ENCODE results near the gene MAD1L1.
"Not testable (repeated sequence)": the region's sequence is repeated elsewhere in the genome, so short reads cannot be mapped to it uniquely, and the experiment has no call there.

The MAD1L1 gene

DNA sequence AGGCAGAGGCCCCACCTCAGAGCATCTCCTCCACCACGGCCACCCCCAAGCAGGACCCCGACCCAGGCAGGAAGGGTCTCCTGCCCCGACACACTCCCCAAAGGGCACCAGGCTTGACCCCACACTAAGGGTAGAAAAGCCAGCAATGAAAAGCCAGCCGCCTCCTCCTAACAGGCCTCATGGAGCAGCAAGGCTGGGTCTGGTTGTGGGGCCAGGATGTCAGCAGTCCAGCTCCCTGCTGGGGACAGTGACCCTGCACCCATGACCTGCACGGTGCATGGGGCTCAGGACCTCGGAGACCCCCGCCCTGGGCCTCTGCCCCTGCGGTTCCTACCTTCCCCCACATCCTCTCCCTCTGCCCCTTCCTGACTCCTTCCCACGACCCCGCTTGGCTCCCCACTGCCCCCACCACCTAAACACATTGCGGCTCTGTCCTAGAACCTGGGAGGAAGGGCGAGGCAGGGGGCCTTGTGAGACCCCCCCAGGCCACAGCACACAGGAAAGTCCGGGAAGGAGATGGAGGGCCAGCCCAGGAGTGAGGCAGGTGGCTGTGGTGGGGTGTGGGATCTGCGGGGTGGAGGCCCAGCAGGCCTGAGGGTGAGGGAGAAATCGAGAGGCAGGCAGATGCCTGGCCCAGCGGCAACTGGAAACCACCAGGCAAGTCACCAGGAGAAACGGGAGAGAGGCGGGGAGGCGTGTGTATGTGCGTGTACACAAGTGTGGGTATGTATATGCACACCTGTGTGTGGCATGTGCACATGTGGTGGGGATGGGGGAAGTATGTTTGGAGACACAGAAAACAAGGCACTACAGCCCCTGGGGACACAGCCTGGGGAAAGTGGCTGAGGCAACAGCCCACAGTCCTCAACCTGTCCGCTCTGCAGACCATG is 229.9 kb downstream of the MAD1L1 start:
- no peak for DNase-seq (ENCODE audit: low spot score)

DNA sequence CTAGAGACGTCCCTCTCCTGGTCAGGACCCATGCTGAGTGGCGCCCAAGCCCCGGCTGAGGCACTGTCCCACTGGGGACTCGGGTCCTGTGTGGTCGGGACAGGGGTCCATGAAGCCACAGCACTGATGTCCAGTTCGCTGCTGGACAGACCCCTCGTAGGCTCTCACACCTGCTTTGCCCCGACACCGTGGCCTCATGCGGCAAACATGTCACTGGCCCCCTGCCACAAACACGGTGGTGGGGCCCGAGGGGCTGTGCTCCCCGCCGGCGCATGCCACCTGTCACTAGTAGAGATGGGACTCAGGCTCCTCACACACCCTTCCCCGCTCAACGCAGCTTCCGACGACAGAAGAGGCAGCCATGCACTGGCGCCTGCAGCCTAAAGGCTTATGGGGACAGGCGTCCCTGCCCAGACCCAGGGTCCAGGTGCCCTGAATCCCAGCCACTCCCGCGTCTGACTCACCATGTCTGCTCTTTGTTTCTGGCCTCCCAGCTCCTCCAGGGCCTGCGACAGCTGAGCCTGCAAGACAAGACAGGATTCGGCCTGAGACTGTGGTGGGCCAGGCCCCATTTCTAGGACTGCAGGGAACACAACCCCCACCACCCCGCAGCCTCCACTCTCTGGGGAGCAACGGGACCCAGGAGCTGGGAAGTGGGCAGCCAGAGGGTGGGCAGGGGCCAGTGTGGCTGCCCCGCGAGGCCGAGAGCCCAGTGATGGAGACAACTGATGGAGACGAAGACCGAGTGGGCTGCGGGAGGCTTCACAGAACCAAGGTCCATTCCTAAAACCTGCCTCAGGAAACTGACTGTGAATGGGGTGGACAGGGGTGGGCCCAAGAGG is 230.9 kb downstream of the MAD1L1 start:
- no peak for DNase-seq (ENCODE audit: low spot score)

DNA sequence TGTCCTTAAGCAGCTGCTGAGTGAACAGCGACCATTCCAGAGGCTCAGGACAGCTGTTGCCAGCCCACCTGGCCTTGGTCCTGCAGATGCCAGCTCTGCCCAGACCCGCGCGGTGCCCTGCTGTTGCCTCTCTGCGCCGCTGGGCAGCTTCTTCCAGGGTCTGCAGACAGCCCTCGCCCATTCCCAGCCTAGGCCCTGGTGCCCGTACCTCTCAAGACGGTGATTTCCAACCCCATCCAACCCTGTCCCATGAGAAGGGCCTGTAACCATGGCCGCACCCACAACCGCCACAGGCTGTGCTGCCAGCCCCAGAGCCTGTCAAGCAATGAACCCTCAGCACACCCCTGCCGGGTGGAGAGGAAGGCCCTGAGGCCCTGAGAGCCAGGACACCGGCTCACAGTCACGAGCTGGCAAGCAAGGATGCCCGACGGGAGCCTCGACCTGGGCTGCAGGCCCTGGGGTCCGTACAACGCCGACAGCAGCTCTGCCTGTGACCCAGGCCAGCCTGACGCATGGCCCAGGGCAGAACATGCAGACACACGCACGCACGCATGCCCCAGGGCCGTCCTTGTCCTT is 231.9 kb downstream of the MAD1L1 start:
- no peak for DNase-seq (ENCODE audit: low spot score)

DNA sequence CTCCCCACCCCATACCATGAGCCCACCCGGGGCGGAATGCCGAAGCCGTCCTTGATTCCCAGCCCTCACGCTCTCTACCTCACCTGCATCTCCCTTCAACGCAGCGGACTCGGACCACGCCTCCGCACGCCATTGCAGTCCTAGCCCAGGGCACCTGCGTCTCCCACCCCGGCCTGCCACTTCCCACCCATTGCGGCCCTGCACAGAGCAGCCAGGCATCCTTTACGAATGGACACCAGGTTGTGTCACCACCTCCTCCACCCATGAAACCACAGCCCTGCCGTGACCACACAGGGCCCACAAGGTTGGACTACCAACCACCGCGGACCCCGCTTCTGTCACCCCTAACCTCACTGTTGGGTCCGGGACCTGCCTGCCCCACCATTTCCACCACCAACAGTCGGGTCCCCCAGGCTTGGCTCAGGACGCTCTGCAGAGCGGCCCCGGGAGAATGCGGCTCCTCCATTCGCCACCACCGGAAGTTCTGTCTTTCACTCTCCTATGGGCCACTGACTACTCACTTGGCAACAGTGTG is 232.5 kb downstream of the MAD1L1 start:
- DNase-seq (ENCODE audit: low spot score), result no peak

DNA sequence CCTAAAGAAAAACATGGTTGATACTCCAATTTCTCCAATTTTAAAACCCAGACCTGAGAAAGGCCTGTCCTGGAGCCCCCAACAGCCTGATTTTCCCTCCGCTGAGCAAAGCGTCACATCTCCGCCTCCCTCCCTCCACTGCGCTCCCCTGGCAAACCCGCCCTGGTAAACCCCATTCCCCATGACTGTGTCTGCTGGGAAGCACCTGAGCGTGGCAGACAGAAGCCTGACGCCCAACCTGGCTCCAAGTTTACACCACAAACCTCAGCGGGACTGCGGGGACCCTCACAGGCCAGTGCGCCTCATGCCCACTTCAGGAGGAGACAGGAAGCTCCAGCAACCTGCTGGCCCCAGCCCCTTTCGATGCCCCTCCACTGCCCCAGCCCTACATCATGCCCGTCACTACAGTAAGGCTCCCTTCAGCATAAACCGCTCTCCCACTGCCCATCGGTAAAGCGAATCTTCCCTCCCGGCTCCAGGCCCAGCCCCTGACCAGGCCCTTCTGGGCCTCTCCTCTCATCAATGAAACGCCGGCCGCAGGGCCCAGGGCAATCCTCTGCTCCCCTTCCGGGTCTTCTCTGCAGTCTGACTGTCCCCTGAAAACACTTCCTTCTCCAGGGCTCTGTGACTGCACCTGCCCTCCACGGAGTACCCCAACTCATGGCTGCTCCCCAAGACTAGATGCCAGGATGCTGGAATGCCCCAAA is 233.3 kb downstream of the MAD1L1 start:
- no peak for DNase-seq (ENCODE audit: low spot score)

DNA sequence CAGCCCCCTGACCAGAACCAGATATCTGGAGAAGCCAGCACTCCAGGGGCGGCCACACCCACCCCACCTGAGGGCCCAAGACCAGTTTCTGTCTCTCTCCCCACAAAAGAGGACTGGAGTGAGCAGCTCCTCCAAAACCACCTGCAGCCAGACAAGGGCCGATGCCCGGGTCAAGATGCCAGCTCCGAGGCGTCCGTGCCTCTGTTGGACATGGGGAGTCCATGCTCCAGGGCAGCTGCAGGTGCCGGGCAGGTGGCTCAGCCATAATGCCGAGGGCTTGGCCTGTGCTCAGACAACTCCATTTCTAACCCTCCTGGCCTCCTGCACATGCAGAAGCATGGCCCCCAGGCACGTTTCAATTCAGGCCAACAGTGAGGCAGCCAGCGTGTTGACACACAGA is 234.6 kb downstream of the MAD1L1 start:
- DNase-seq (ENCODE audit: low spot score), result no peak

DNA sequence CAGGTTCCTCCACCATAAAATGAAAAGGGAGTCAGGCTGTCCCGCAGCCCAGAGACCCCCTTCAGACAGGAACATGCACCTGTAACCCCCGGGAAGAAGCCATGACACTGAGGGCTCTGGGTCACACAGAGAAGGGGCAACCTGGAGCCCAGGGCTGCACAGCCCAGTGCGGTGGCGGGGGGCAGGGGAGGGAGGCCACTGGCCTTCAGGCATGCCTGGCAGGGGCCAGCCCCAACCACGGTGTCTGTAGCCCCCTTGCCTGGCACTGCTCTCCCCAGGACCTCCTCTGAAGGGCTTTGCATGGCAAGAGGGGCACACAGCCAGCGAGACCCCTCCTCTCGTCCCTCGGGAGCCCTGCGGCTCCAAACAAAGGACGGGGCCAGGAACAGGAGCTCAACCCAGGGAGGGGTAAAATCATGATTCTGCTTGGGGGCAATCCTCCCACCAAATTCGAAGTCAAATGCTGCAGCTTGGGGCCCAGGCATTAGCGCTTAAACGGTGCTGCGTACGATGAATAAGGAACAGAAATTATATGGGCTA is 235.1 kb downstream of the MAD1L1 start:
- DNase-seq (ENCODE audit: low spot score), result no peak

DNA sequence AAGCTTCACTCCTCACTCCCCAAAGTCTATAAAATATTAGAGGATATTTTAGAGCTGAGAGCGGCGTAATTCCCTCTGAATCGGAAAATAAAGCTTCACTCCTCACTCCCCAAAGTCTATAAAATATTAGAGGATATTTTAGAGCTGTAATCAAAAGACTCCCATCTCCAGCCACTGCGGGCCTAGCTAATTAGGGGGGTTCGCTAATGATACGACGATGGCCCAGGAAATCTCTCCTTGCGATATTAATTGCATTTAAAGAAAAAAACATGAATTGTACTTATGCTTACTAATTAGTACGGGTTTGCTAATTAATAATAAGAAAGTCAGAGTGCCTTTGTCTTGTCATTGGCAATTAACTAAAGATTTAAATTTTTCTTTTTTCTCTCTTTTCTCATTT is 235.9 kb downstream of the MAD1L1 start:
- no peak for DNase-seq (ENCODE audit: low spot score)

DNA sequence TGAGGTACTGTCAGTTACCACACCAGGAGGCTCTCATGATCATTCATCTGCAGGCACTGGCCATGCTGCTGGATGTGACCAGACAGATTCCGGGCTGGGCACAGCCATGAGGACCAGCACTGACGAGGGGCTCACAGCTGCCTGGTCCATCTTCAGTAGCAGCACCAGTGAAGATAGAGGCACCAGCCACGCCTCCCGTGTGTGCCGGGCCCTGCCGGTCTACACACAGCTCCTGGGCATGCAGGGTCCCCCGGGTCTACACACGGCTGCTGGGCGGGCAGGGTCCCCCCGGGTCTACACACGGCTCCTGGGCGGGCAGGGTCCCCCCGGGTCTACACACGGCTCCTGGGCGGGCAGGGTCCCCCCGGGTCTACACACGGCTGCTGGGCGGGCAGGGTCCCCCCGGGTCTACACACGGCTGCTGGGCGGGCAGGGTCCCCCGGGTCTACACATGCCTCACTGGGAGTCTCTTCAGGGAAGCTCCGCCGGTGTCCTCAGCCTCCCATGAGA is 236.8 kb downstream of the MAD1L1 start:
- not testable (repeated sequence) for DNase-seq (ENCODE audit: low spot score)

DNA sequence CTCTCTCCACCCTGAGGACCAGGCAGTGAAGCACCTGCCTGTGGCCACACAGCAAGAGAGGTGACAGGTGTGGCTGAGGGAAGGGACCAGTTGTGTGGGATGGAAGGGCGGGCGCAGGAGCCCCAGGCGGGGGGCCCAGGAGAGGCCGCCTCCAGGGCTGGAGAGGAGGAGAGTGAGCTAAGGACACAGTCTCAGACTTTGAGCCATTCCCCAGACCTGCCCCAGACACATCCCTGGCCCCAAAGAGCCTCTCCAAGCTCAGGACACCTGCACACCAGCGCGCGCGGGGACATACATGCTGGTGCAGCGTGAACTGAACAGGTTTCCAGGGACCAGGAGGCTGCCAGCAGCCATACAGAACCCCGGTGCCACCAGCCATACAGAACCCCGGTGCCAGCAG is 237.3 kb downstream of the MAD1L1 start:
- no peak for DNase-seq (ENCODE audit: low spot score)

DNA sequence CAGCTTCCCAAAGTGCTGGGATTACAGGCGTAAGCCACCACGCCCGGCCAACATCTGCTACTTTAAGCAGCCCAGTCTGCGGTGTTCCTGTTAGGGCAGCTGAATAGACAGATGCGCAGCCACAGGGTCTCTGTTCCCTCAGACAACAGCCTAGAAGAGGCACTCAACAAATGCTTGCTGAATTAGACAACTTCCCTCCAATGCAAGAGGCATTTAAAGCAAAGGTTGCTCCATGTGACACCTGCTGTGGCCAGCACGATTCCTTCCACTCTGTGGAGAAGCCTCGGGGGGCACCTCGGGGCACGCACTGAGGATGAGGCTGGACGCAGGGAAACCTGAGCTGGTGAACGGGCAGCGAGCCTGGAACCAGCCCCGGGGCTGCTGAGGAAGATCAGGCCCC is 237.8 kb downstream of the MAD1L1 start:
- DNase-seq (ENCODE audit: low spot score), result no peak

DNA sequence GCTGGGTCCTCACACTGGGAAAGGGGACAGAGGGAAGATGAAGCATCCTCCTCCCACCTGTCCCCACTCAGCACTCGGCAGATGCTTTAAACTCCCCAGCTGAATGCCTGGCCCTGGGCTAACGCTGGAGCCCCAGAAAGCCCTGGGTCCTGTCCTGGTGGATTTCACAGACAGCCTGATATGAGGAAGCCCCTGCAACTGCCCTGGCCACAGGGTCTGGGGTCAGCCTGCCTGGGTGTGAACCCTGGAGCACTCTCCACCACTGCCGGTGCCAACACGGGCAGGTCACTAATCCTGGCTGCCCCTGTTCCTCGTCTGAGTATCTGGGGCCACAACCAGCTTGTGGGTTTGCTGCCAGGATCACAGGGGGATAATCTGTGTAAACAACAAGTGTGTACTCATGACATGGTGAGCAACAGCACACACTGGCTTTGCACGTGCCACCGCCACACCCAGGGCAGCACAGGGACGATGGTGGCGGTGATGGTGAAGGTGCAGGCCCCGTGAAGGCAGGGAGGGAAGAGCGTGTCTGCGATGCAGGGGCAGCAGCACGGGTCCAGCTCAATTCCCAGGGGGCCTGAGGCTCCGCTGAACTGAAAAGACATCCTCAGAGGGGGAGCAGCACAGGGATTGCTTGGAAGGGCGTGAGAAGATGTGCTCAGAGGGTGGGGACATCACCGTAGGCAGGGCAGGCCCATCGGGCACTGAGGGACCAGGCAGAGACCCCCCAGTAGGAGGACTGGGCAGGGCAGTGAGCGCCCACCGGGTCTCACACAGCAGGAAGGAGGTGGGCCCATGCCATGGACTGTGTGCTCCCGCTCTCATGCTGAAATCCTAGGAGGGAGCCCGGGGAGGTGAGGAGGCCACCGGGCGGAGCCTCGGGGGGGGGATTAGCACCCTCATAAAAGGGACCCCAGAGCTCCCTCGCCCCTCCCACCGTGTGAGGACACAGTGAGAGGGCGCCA is 238.7 kb downstream of the MAD1L1 start:
- DNase-seq (ENCODE audit: low spot score), result no peak

DNA sequence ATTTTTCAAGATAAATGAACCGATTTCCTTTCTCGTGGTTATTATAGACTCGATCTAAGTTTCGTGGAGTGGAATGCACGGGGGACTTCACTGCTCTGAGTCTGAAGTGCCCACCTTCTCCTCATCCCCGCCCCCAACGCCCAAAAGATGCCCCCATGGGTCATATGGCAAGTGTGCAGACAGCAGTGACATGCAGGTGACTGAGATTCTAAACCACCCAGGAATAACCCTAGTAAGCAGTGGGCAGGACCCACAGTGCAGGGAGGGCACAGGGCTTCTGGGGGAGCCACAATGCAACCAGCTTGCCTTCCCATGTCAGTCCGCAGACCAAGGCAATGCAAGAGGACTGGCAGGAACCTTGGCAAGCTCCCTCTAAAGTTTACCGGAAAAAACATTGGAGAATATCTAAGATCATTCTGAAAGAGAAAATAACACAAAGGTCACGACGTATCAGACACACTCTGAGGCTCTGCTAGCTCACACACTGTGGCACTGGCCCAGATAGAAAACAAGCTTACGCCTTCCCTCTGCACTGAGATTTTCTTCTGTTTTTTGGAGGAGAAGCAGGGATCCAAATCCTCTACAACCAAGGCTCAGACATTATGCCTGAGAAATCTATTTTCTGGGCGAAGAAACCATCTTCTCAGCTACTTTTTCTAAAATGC is 239.6 kb downstream of the MAD1L1 start:
- DNase-seq (ENCODE audit: low spot score), result no peak

DNA sequence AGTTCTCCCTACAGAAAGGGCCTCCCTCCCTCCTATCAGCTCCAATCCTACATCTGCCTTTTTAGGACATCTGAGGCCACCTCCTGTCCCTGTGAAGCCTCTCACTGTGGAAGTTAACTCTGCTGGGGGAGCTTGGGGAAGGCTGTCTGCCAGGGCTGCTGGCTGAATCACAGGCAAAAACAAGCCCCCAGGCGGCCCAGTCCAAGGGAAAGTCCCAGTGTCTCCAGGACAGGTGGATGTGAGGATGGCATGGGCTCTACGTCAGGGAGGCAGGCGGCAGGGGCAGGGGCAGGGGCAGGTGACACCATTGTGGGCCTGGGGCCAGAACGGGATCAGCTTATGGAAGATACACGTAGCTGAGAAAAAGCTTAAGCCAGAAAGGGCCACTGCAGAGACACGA is 240.2 kb downstream of the MAD1L1 start:
- DNase-seq (ENCODE audit: low spot score), result no peak

DNA sequence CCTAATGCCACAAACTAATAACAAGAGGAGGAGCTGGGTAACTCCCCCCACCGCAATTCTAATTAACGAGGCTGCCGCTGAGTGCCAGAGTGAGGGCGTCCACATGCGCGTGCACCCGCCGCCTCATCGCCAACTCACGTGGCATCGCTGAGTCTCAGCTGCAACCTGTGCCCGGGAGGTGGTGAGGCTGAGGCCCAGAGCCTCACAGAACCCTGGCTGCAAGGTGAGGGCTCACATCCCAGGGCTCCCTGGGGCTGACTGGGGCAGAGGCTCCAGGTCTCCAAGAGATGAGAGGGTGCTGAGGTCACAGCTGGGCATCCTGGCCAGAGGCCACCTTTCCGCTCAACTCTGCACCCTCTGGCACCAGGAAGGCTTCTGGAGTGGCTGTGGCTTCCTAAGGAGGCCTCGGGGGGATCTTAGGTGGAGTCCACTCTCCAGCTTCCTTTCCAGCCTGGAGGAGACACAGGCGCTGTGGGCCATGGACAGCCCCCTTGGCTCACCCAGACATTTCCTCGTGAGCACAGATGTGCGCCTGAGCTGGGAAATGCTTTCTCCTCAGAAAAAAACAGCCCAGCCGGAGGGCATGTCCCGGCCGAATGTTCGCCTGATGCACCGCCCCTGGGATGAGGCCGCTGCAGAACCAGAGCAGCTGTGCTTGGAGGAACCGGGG is 242.6 kb downstream of the MAD1L1 start:
- no peak for DNase-seq (ENCODE audit: low spot score)

DNA sequence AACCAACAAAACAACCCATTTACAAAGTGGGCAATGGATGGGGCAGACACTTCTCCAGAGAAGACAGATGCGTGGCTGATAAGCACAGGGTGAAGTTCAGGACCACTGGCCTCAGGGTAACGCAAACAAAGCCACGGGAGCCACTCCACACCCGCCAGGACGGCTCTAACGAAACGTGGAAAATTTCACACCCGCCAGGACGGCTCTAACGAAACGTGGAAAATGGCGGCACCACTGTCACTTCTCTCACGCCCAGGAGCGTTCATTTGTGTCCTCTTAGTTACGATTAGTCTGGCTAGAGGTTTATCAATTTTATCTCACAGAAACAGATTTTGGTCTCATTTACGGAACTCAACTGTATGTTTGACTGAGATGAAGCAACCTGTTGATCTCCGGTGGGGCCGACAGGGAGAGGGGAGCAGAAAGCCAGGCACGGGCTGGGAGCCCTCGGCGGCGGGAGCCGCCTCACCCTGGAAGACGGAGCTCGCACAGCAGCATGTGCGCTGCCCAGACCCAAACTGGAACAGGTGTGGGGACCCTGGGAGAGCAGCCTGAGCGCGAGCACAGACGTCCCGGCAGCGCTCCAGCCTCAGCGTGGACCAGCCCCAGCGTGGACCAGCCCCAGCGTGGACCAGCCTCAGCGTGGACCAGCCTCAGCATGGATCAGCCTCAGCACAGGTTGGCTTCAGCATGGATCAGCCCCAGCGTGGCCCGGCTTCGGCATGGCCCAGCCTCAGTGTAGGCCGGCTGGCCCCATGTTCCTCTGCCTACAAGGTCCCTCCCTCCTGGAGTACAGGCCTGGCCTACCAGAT is 243.5 kb downstream of the MAD1L1 start:
- no peak for DNase-seq (ENCODE audit: low spot score)

DNA sequence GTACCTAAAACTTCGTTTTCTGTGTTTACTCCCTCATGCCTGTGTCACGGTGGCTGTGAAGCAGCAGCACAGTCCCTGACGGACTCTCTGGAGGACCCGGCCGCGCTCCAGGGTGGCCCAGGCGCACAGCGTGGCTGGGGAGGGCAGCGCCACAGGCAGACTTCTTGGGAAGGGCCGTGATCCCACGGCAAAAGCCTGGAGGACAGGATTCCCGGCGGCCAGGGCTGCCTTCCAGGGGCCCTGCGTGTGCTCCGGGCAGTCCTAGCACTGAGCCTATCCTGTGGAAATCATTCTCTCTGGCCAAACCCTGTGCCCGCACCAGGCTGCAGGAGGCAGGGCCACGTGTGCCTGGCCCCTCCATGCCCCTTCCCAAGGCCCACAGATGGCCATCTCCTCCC is 244.2 kb downstream of the MAD1L1 start:
- no peak for DNase-seq (ENCODE audit: low spot score)

Measured in iPS-NIHi11 (cell line).